GM06990 (cell line): ENCODE results near the gene KAT6B.

Experiments used
- DNase-seq: peaks from one replicate; pipeline ENCODE4 v3.0.0-alpha.2; 2011; ENCODE audit not compliant: insufficient read length; ENCODE audit errors: extremely low read depth
- H3K27me3 ChIP-seq: replicated peaks from 2 replicates; pipeline ENCODE4 v1.6.0; 2011; ENCODE audit warnings: low read length; ENCODE audit not compliant: control insufficient read depth, insufficient read depth
- H3K36me3 ChIP-seq: 2 replicates; pipeline ENCODE4 v1.5.1; 2011; ENCODE audit warnings: low read length; ENCODE audit not compliant: control insufficient read depth, insufficient read depth
- H3K4me3 ChIP-seq: replicated peaks from 2 replicates; pipeline ENCODE4 v1.5.1; 2011; ENCODE audit warnings: low read depth, mild to moderate bottlenecking, control low read depth, low read length
- TF ChIP-seq, protein P1 (sequence below): IDR thresholded peaks from 2 replicates; pipeline ENCODE4 v1.5.1; 2011; ENCODE audit warnings: low read length, control low read depth, mild to moderate bottlenecking, inconsistent platforms; ENCODE audit not compliant: insufficient read depth, poor library complexity, severe bottlenecking

KAT6B gene

DNA sequence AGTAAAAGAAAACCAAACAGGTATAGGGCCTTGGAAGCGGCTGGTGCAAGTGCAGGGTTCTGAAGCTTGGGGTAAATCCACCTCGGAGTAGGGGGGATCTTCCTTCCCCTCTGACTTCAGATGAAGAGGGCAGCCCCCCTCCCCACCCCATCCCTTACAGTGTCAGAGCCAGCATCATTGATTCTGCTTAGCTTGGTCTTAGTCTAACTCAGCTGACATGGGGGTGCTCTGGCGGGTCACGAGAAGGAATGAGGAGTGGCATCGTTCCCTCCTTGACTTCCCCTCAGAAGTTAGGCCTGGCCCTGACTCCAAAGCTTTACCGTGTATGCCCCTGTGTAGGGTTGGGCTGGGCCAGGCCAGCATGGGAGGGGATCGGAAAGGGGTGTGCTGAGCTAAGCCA lies 240.9 kb downstream of the KAT6B start:
- no peaks in the 10 kb centered on the region for H3K36me3 ChIP-seq
- TF ChIP-seq, protein P1, sequence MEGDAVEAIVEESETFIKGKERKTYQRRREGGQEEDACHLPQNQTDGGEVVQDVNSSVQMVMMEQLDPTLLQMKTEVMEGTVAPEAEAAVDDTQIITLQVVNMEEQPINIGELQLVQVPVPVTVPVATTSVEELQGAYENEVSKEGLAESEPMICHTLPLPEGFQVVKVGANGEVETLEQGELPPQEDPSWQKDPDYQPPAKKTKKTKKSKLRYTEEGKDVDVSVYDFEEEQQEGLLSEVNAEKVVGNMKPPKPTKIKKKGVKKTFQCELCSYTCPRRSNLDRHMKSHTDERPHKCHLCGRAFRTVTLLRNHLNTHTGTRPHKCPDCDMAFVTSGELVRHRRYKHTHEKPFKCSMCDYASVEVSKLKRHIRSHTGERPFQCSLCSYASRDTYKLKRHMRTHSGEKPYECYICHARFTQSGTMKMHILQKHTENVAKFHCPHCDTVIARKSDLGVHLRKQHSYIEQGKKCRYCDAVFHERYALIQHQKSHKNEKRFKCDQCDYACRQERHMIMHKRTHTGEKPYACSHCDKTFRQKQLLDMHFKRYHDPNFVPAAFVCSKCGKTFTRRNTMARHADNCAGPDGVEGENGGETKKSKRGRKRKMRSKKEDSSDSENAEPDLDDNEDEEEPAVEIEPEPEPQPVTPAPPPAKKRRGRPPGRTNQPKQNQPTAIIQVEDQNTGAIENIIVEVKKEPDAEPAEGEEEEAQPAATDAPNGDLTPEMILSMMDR: no peak
- H3K4me3 ChIP-seq: no peak overlapping the region
- H3K27me3 ChIP-seq: no peaks in the 10 kb centered on the region
- no peak for DNase-seq

DNA sequence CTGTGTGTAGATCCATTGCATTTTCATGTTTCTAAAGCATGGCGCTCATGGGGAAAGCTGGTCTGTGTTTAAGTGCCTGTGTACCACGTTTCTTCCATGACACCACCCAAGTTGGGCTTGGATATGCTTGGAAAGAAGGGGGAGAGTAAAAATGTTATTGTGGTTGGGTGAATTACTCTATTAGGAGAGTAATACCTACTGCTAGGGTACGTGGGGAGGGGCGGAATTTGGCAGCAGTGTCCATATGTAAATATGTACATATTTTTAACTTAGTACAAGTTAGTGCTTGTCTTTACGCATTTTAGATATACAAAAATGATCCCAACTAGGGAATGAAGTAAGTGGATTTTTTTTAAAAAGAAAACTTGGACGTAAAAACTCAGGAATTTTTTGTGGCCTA lies 242.1 kb downstream of the KAT6B start:
- DNase-seq: no peak
- TF ChIP-seq, protein P1: no peak
- no peak overlapping the region for H3K4me3 ChIP-seq
- H3K27me3 ChIP-seq: no peaks in the 10 kb centered on the region
- H3K36me3 ChIP-seq: no peaks in the 10 kb centered on the region

DNA sequence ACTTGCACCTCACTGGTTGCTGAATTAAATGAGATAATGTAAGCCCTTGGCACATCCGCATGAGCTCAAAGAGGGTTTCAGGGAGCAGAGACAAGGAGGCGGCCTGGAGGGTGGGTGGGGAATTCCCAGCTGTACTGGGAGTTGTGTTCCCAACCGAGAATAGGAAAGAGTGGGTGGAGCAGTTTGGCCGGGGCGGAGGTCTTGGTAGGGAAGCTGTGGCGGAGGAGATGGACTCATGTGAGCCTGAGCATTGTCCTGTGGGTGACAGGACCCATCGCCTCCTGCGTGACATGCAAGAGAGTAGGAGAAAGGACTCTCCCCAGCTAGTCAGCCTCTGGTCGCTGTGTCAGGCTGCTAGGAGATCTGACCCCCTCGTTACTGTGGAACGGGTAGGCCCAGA lies 244.1 kb downstream of the KAT6B start:
- no peak for DNase-seq
- Histone ChIP-seq H3K36me3 (no peaks in the 10 kb centered on the region), H3K4me3 (no peak overlapping the region), H3K27me3 (no peaks in the 10 kb centered on the region)
- TF ChIP-seq, protein P1: no peak

DNA sequence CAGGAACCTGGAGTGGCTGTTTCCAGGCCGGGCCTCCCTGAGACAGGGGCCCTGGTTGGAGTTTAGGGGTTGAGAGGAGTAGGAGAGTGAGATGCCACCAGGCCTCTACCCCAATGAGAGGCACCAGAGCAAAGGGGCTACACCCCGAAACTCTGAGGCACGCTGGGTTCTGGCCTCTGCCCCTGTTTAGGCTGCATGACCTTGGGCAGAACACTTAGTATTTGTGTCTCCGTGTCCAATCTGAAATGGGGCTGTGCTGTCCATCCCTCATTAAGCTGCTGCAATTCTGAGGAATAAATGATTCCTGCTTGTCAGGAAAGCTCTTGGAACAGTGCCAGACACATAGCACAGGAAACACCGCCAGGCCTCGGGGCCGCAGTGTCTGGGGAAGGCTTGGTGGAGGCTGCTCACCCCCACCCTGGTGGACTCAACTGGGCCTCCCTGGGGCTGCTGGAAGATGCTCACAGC lies 244.6 kb downstream of the KAT6B start:
- TF ChIP-seq, protein P1: no peak
- Histone ChIP-seq H3K36me3 (no peaks in the 10 kb centered on the region), H3K27me3 (no peaks in the 10 kb centered on the region), H3K4me3 (no peak overlapping the region)
- DNase-seq: no peak

DNA sequence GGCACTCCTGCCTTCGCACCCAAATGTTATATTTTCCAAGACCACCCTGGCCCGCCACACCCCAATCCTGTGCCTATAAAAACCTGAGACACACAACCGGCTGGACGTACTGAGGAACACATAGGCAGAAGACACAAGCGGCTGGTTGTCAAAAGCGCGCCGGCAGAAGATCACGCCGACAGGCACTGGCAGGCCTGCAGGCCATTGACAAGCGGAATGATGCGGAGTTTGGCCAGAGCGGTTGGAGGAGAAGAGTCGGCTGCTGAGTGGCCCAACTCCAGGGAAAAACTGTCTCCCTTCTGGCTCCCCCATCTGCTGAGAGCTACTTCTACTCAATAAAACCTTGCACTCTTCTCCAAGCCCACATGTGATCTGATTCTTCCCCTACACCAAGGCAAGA lies 245.4 kb downstream of the KAT6B start:
- Histone ChIP-seq H3K36me3 (no peaks in the 10 kb centered on the region), H3K27me3 (no peaks in the 10 kb centered on the region), H3K4me3 (no peak overlapping the region)
- TF ChIP-seq, protein P1: no peak
- DNase-seq: no peak

DNA sequence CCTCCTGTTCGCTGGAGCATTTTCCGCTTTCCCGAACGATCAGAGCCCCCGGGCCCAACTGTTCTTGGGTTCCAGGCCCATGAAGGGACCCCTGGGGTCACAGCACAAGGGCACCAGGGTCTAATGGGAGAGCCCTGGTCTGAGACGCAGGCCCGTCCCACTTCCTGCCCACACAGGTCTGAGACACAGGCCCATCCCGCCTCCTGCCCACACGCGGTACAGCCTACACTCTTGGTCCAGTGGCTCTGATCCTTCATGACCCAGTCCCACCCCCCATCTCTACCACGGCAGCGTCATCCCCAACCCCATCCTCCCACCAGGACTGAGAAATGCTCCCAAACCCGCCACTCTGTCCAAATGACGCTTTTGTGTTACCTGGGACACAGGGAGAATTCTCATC lies 246.3 kb downstream of the KAT6B start:
- H3K4me3 ChIP-seq: no peak overlapping the region
- TF ChIP-seq, protein P1: no peak
- H3K27me3 ChIP-seq: no peaks in the 10 kb centered on the region
- no peaks in the 10 kb centered on the region for H3K36me3 ChIP-seq
- no peak for DNase-seq
